KBM-7 (cell line): ENCODE data around the gene EFHD1.
"Not testable (repeated sequence)": the region's sequence is repeated elsewhere in the genome, so short reads cannot be mapped to it uniquely, and the experiment has no call there.

ENCODE experiments used
- DNase-seq: peaks from one replicate; pipeline ENCODE4 v3.0.0-alpha.2; 2015
- in situ Hi-C: fragments of 300-500 bp; cut with MboI; formaldehyde crosslinking; loops from 2 replicates; pipeline ENCODE4 v1.14.3; 2020; ENCODE audit warnings: low sequenced_read_pairs, low pct_unique_long_range_greater_than_20kb, mixed read lengths

EFHD1 gene

GRCh38 chr2:232611559-232612218 lies 21.7 kb upstream of the EFHD1 start:
- DNase-seq = peak; percentile 73
- in situ Hi-C loops = no loop called here

- DNase-seq = no peak
- in situ Hi-C loops = no loop called here
Observed at GRCh38 chr2:232613538-232614134, 19.8 kb upstream of the EFHD1 start.

- no peak for DNase-seq
- in situ Hi-C loops = no loop called here
Observed at GRCh38 chr2:232615339-232615738, 18.1 kb upstream of the EFHD1 start.

- in situ Hi-C loops = no loop called here
Observed at GRCh38 chr2:232621186-232621585, 12.2 kb upstream of the EFHD1 start.

GRCh38 chr2:232622563-232622962 lies 10.8 kb upstream of the EFHD1 start:
- in situ Hi-C loops = no loop called here
- no peak for DNase-seq

More at GRCh38 chr2:232621186-232621585, 12.2 kb upstream of the EFHD1 start:
- no peak for DNase-seq

GRCh38 chr2:232623768-232624765 lies 9.3 kb upstream of the EFHD1 start:
- no peak for DNase-seq
- in situ Hi-C loops = no loop called here

- no peak for DNase-seq
- in situ Hi-C loops = no loop called here
Observed at GRCh38 chr2:232626584-232626983, 6.8 kb upstream of the EFHD1 start.

- in situ Hi-C loops = no loop called here
- no peak for DNase-seq
Observed at GRCh38 chr2:232628466-232629128, 4.8 kb upstream of the EFHD1 start.

- no peak for DNase-seq
- in situ Hi-C loops = no loop called here
Observed at GRCh38 chr2:232629129-232629475, 4.3 kb upstream of the EFHD1 start.

- in situ Hi-C loops = no loop called here
- no peak for DNase-seq
Observed at GRCh38 chr2:232632229-232632903, 1.0 kb upstream of the EFHD1 start.

- no peak for DNase-seq
- in situ Hi-C loops = no loop called here
Observed at GRCh38 chr2:232632904-232633412, 446 bp upstream of the EFHD1 start.

- in situ Hi-C loops = no loop called here
- no peak for DNase-seq
Observed at GRCh38 chr2:232634206-232635150, 1.1 kb downstream of the EFHD1 start.

- in situ Hi-C loops, DNase-seq: not testable (repeated sequence)
Observed at GRCh38 chr2:232635376-232635775, 2.0 kb downstream of the EFHD1 start.

- in situ Hi-C loops = no loop called here
- DNase-seq = no peak
Observed at GRCh38 chr2:232635820-232636219, 2.4 kb downstream of the EFHD1 start.

- in situ Hi-C loops = no loop called here
Observed at GRCh38 chr2:232636788-232637420, 3.5 kb downstream of the EFHD1 start.

GRCh38 chr2:232637866-232638583 lies 4.6 kb downstream of the EFHD1 start:
- in situ Hi-C loops = no loop called here
- no peak for DNase-seq

More at GRCh38 chr2:232636788-232637420, 3.5 kb downstream of the EFHD1 start:
- DNase-seq = no peak
